HCT116 (cell line): ENCODE results near the gene C20orf204. TPM values are rescaled to one million over a fixed set of nuclear protein-coding genes. Genes with fewer than 3 reads are reported as not detected.

Experiments
- ATAC-seq: fragments of 200-7000 bp; cut with Tn5 transposase; 2 replicates; pipeline ENCODE4 v1.9.1; 2020; ENCODE audit warnings: mild to moderate bottlenecking, moderate library complexity
- BruUV-seq: library from RNA; stranded (reverse); fragments of 400-500 nt; replicated peaks from 2 replicates; lab custom pipeline; 2021; lab: Mats Ljungman, UMichigan
- CTCF ChIA-PET: fragments of 300-600 bp; sonication (Branson Sonifier 250); formaldehyde crosslinking; loops from one replicate; lab custom pipeline; 2021; ENCODE audit warnings: antibody characterized with exemption; lab: Charles Lee
- POLR2A ChIA-PET: fragments of 300-600, 350-600 bp; sonication (Branson Sonifier 250); formaldehyde crosslinking; loops from one replicate; lab custom pipeline; 2021; ENCODE audit warnings: antibody characterized with exemption; lab: Charles Lee
- RAD21 ChIA-PET, 2 experiments: fragments of 300-600 bp; sonication (Branson Sonifier 250); formaldehyde crosslinking; loops; one replicate each; lab custom pipeline; 2023; ENCODE audit warnings: low total read pairs in 2 of 2; ENCODE audit not compliant: uncharacterized antibody in 2 of 2, unreplicated experiment in 2 of 2, low non-redundant PET in 1 of 2; lab: Charles Lee
- DNase-seq: peaks from one replicate; pipeline ENCODE4 v3.0.0-alpha.2; 2010; ENCODE audit warnings: low read depth, low spot score
- H2AFZ ChIP-seq: fragments of 200-600 bp; shearing (Covaris generic), sonication (generic); 2 replicates; pipeline ENCODE4 v1.6.1; 2017; ENCODE audit warnings: low read depth, mixed run types, mixed read lengths, antibody characterized with exemption, low read length; ENCODE audit not compliant: poor library complexity, severe bottlenecking
- H3K27ac ChIP-seq: 2 replicates; pipeline ENCODE4 v1.5.1; 2012; ENCODE audit warnings: low read depth, low read length
- H3K27me3 ChIP-seq: fragments of 200-600 bp; sonication (generic); 2 replicates; pipeline ENCODE4 v1.6.1; 2016; ENCODE audit warnings: mixed run types, low read length, mixed read lengths; ENCODE audit not compliant: insufficient read depth
- H3K36me3 ChIP-seq, 2 experiments: fragments of 200-500 bp in 1 of 2; fragments of 200-600 bp in 1 of 2; sonication (Bioruptor generic) in 1 of 2; sonication (generic) in 1 of 2; 2 replicates each; pipeline versions ENCODE4 v1.5.1 to v1.6.1; 2014 to 2016; ENCODE audit warnings: low read length in 2 of 2, inconsistent platforms in 1 of 2, mixed read lengths in 1 of 2, mixed run types in 1 of 2; ENCODE audit not compliant: insufficient read depth in 2 of 2, control insufficient read depth in 1 of 2
- H3K4me1 ChIP-seq, 2 experiments: fragments of 200-600 bp in 1 of 2; sonication (generic) in 1 of 2; 2 replicates each; pipeline versions ENCODE4 v1.5.1 to v1.6.1; 2012 to 2017; ENCODE audit warnings: low read length in 2 of 2, inconsistent platforms in 1 of 2, mild to moderate bottlenecking in 1 of 2, mixed read lengths in 1 of 2, mixed run types in 1 of 2, moderate library complexity in 1 of 2; ENCODE audit not compliant: insufficient read depth in 2 of 2, control insufficient read depth in 1 of 2
- H3K4me2 ChIP-seq: fragments of 200-600 bp; sonication (generic); 2 replicates; pipeline ENCODE4 v1.6.1; 2017; ENCODE audit warnings: mixed run types, low read length, mixed read lengths
- H3K4me3 ChIP-seq, 2 experiments: fragments of 200-600 bp in 1 of 2; sonication (generic) in 1 of 2; replicated peaks in 1 of 2; 2 replicates each; pipeline ENCODE4 v1.5.1; 2011 to 2016; ENCODE audit warnings: low read length in 2 of 2, control low read depth in 1 of 2, low read depth in 1 of 2, mild to moderate bottlenecking in 1 of 2, mixed read lengths in 1 of 2, mixed run types in 1 of 2
- H3K79me2 ChIP-seq: fragments of 200-600 bp; sonication (generic); 2 replicates; pipeline ENCODE4 v1.6.1; 2017; ENCODE audit warnings: mild to moderate bottlenecking, mixed run types, low read length, moderate library complexity, mixed read lengths; ENCODE audit not compliant: insufficient read depth
- H3K9ac ChIP-seq: fragments of 200-600 bp; sonication (generic); 2 replicates; pipeline ENCODE4 v1.6.1; 2016; ENCODE audit warnings: low read length, mixed read lengths
- H3K9me2 ChIP-seq: fragments of 200-600 bp; sonication (generic), shearing (Covaris generic); 2 replicates; pipeline ENCODE4 v1.6.1; 2017; ENCODE audit warnings: mixed run types, mild to moderate bottlenecking, moderate library complexity; ENCODE audit not compliant: insufficient read depth
- H3K9me3 ChIP-seq, 2 experiments: fragments of 200-500 bp in 1 of 2; fragments of 200-600 bp in 1 of 2; sonication (Bioruptor generic) in 1 of 2; sonication (generic) in 1 of 2; 2 replicates each; pipeline ENCODE4 v1.6.1; 2014 to 2017; ENCODE audit warnings: low read length in 2 of 2, mixed read lengths in 2 of 2, inconsistent platforms in 1 of 2, low read depth in 1 of 2, mild to moderate bottlenecking in 1 of 2, mixed run types in 1 of 2, moderate library complexity in 1 of 2; ENCODE audit not compliant: control insufficient read depth in 1 of 2, insufficient read depth in 1 of 2
- H4K20me1 ChIP-seq: fragments of 200-600 bp; sonication (generic), shearing (Covaris generic); 2 replicates; pipeline ENCODE4 v1.6.1; 2017; ENCODE audit warnings: mixed run types, mild to moderate bottlenecking, moderate library complexity; ENCODE audit not compliant: insufficient read depth
- CEBPB ChIP-seq: IDR thresholded peaks from 2 replicates; pipeline ENCODE4 v1.6.1; 2012; ENCODE audit warnings: low read depth
- EGR1 ChIP-seq: IDR thresholded peaks from 2 replicates; pipeline ENCODE4 v1.6.1; 2012; ENCODE audit warnings: low read depth
- ELF1 ChIP-seq: IDR thresholded peaks from 2 replicates; pipeline ENCODE4 v1.6.1; 2012; ENCODE audit warnings: low read depth, borderline replicate concordance
- EZH2 ChIP-seq: fragments of 200-600 bp; sonication (generic); IDR thresholded peaks from 2 replicates; pipeline ENCODE4 v1.6.1; 2017; ENCODE audit warnings: antibody characterized with exemption, mixed run types
- EZH2phosphoT487 ChIP-seq: fragments of 200-600 bp; IDR thresholded peaks from 2 replicates; pipeline ENCODE4 v1.6.1; 2018; ENCODE audit warnings: antibody characterized with exemption, borderline replicate concordance
- JUND ChIP-seq: IDR thresholded peaks from 2 replicates; pipeline ENCODE4 v1.6.1; 2012
- POLR2A ChIP-seq: IDR thresholded peaks from 2 replicates; pipeline ENCODE4 v1.7.0; 2011; ENCODE audit warnings: borderline replicate concordance; ENCODE audit not compliant: insufficient read depth, insufficient read length; ENCODE audit errors: extremely low read depth
- POLR2AphosphoS5 ChIP-seq: IDR thresholded peaks from 2 replicates; pipeline ENCODE4 v1.6.1; 2011; ENCODE audit warnings: mild to moderate bottlenecking, low read depth, low read length, moderate library complexity
- RAD21 ChIP-seq: IDR thresholded peaks from 2 replicates; pipeline ENCODE4 v1.6.1; 2012; ENCODE audit warnings: low read depth, mild to moderate bottlenecking
- REST ChIP-seq: IDR thresholded peaks from 2 replicates; pipeline ENCODE4 v1.6.1; 2012; ENCODE audit warnings: low read depth
- SRF ChIP-seq: IDR thresholded peaks from 2 replicates; pipeline ENCODE4 v1.6.1; 2012; ENCODE audit warnings: low read depth
- YY1 ChIP-seq: IDR thresholded peaks from 2 replicates; pipeline ENCODE4 v1.6.1; 2011; ENCODE audit warnings: low read length, low read depth, moderate library complexity, mild to moderate bottlenecking; ENCODE audit not compliant: insufficient replicate concordance; ENCODE audit errors: extremely low read depth
- ZFX ChIP-seq: fragments of 450-650 bp; IDR thresholded peaks from 2 replicates; pipeline ENCODE4 v1.6.1; 2017
- intact Hi-C: fragments of 100-400 bp; cut with micrococcal nuclease; formaldehyde crosslinking; loops from 2 replicates; pipeline ENCODE4 v1.10.0; 2022
- total RNA-seq: library from RNA; stranded (reverse); gene quantifications from one replicate; pipeline ENCODE4 v1.2.1, GENCODE V29; 2021; ENCODE audit not compliant: unreplicated experiment

The C20orf204 gene
- total RNA-seq, 1 experiment from 2014 or later: 2.5 TPM

GRCh38 chr20:64001607-64002011, 34.4 kb upstream of the C20orf204 start:
- RAD21 ChIA-PET: no interaction called here
- no peak for TF ChIP-seq EZH2phosphoT487
- no peak for TF ChIP-seq YY1
- no peak for TF ChIP-seq JUND

GRCh38 chr20:64003960-64004725, 31.8 kb upstream of the C20orf204 start:
- ChIA-PET POLR2A (no interaction called here), CTCF (no interaction called here)

More at GRCh38 chr20:64001607-64002011, 34.4 kb upstream of the C20orf204 start:
- Histone ChIP-seq H2AFZ (no peak overlapping the region), H3K9me2 (no peaks in the 10 kb centered on the region), H4K20me1 (no peaks in the 10 kb centered on the region), H3K36me3 (peaks cover 28 to 40% of the 10 kb centered on the region in 2 experiments), H3K9me3 (no peaks in the 10 kb centered on the region), H3K79me2 (peaks cover 29% of the 10 kb centered on the region; the same call in 1 of the 2 replicates), H3K4me3 (no peak overlapping the region), H3K4me1 (no peaks in the 10 kb centered on the region), H3K9ac (no peak overlapping the region), H3K27ac (no peak overlapping the region), H3K4me2 (no peak overlapping the region), H3K27me3 (no peaks in the 10 kb centered on the region)
- ChIA-PET POLR2A (no interaction called here), CTCF (no interaction called here)
- no TSS peak for BruUV-seq
- intact Hi-C loops: no loop called here
- no peak for ATAC-seq
- DNase-seq: no peak

More at GRCh38 chr20:64003960-64004725, 31.8 kb upstream of the C20orf204 start:
- Histone ChIP-seq H3K9ac (no peak overlapping the region), H3K4me3 (no peak overlapping the region), H3K27ac (no peak overlapping the region), H3K36me3 (peaks cover 30 to 46% of the 10 kb centered on the region in 2 experiments), H3K9me2 (no peaks in the 10 kb centered on the region), H3K4me1 (no peaks in the 10 kb centered on the region), H3K27me3 (no peaks in the 10 kb centered on the region), H3K79me2 (peaks cover 43% of the 10 kb centered on the region), H4K20me1 (no peaks in the 10 kb centered on the region), H2AFZ (no peak overlapping the region), H3K9me3 (peaks cover 3 to 7% of the 10 kb centered on the region in 2 experiments; a peak in 2 of 4 replicates), H3K4me2 (no peak overlapping the region)
- TF ChIP-seq YY1 (no peak), POLR2A (no peak), SRF (no peak), POLR2AphosphoS5 (no peak), EGR1 (no peak), JUND (no peak), RAD21 (no peak), ZFX (no peak), ELF1 (no peak), CEBPB (no peak), REST (no peak), EZH2 (no peak)
- no TSS peak for BruUV-seq
- intact Hi-C loops: no loop called here
- DNase-seq (no peak), ATAC-seq (no peak)
- RAD21 ChIA-PET: no interaction called here
